ENCODE measurements around the gene ATP8A1. TPM values are rescaled to one million over a fixed set of nuclear protein-coding genes. Genes with fewer than 3 reads are reported as not detected.

Gene ATP8A1
- total and polyA plus RNA-seq, 8 donors = 21.5 to 60.9 (median 36.6) TPM

DNA sequence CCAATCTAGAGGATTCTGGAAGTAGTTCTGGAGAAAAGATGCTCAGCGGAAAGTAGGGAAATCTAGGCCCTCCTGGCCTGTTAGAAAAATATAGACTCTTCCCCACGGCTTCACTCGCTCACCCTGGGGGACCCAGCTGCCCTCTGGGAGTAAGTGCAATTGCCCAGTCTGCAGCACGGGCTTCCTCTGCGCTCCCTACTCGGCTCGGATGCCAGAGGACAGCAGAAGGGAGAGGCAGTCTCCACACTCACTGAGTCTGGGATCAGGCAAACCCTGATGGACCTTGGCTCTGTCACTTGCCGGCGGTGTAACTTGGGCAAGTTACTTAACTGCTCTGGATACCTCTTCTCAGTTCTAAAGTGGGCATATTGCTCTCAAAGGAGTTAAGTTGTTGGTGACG, 257.5 kb downstream of the ATP8A1 start:
- intact Hi-C loops (cut with DNase I) = no loop called here
- H3K4me3 ChIP-seq = peak overlapping the region in 1 of 2 donors; percentile 45
- H3K27me3 ChIP-seq = peaks cover 63 to 89% of the 10 kb centered on the region in 2 donors
- no peak for TF ChIP-seq CTCF (IDR thresholded peaks at IDR 0.05)
- ATAC-seq (peak; percentile 41), DNase-seq (no peak)
- no peaks in the 10 kb centered on the region for H3K9me3 ChIP-seq
- H3K36me3 ChIP-seq = no peaks in the 10 kb centered on the region
- H3K27ac ChIP-seq = no peak overlapping the region
- peaks cover 11 to 28% of the 10 kb centered on the region in 2 donors for H3K4me1 ChIP-seq

DNA sequence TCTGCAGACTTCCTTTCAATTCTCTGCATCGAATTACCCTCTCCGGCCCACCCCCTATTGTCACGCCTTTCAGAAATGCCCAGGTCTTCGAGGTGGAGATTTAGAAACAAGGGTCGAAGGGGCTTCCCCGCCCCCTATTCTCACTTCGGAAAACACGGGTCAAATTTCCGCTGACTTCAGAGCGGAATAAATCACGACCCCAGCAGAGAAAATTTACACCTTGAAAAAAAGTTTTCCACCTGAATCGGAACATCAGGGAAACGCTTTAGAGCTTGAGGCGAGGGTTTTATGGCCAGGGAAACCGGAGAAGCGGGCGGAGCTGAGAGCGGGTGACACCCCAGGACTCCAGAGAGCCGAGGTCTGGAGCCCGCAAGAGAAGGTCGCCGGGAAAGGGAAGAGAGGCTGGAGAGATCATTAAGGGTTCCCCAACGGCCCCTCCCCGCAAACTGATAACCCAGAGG, 258.0 kb downstream of the ATP8A1 start:
- ATAC-seq (peak; percentile 33), DNase-seq (no peak)
- H3K27me3 ChIP-seq = peaks cover 63 to 94% of the 10 kb centered on the region in 2 donors
- no peak overlapping the region for H3K27ac ChIP-seq
- no peak for TF ChIP-seq CTCF (IDR thresholded peaks at IDR 0.05)
- peaks cover 11 to 28% of the 10 kb centered on the region in 2 donors for H3K4me1 ChIP-seq
- no peaks in the 10 kb centered on the region for H3K9me3 ChIP-seq
- no peaks in the 10 kb centered on the region for H3K36me3 ChIP-seq
- peak overlapping the region; percentile 41 to 45 for H3K4me3 ChIP-seq
- intact Hi-C loops (cut with DNase I) = no loop called here

DNA sequence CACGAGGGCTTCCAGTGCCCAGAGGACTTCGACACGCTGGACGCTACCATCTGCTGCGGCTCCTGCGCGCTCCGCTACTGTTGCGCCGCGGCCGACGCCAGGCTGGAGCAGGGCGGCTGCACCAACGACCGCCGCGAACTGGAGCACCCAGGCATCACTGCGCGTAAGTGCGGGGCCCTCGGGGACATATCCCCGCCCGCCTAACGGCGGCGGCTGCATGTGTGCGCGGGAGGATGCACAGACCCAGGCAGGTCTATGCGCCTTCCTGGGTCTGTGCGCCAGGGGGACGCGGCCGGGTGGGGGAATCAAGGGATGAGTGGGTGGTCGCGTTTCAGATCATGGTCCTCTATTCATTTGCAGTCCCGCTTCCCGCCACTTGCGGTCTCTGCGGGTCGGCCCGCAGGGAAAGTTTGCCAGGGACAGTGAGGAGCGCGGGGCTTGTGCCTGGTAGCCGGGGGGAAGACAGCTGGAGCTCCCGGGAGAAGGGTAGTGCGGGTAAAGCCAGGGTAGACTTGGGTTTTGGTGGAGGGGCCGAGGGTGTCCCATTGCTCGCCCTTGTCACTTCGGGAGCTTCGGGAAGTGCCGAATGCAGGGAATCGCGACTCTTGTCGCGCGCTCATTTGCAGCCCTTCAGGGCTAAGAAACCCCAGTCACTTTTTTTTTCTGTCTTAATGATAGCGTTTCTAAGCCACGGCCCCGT, 258.6 kb downstream of the ATP8A1 start:
- ATAC-seq = peak; percentile 49
- DNase-seq = peak in 2 of 4 donors; percentile 54 to 71

DNA sequence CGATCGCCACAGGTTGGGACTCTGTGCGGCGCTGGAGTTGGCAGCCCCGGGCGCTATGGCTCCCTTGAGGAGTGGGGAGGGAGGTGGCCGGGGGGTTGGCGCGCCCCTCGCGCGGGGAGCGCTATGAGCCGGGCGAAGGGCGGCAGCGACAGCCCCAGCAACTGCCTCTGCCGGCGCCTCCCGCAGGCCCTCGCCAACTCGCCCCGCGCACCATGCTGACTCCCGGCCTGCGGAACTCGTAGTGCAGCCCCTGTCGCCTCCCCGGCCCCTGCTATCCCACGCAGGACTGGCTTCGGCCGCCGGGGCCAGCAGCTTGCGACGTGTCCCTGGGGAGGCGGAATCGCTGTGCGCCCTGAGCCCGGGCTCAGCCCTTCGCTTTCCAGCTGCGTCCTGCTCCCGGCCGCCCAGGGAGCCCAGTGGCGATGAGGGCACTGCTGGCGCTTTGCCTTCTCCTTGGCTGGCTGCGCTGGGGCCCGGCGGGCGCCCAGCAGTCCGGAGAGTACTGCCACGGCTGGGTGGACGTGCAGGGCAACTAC, 259.2 kb downstream of the ATP8A1 start:
- TF ChIP-seq CTCF (IDR thresholded peaks at IDR 0.05) = no peak
- Histone ChIP-seq H3K9me3 (no peaks in the 10 kb centered on the region), H3K4me3 (peak overlapping the region; percentile 41 to 45), H3K4me1 (peaks cover 11 to 28% of the 10 kb centered on the region in 2 donors), H3K27ac (no peak overlapping the region), H3K27me3 (peaks cover 63 to 88% of the 10 kb centered on the region in 2 donors), H3K36me3 (no peaks in the 10 kb centered on the region)
- intact Hi-C loops (cut with DNase I) = no loop called here
- peak; percentile 42 for ATAC-seq
- peak in 1 of 4 donors; percentile 80 for DNase-seq

More for the DNA sequence above, 258.6 kb downstream of the ATP8A1 start:
- H3K27me3 ChIP-seq = peaks cover 63 to 94% of the 10 kb centered on the region in 2 donors
- peak overlapping the region; percentile 41 to 45 for H3K4me3 ChIP-seq
- H3K9me3 ChIP-seq = no peaks in the 10 kb centered on the region
- no peak overlapping the region for H3K27ac ChIP-seq
- no peak for TF ChIP-seq CTCF (IDR thresholded peaks at IDR 0.05)
- intact Hi-C loops (cut with DNase I) = no loop called here
- no peaks in the 10 kb centered on the region for H3K36me3 ChIP-seq
- H3K4me1 ChIP-seq = peaks cover 11 to 28% of the 10 kb centered on the region in 2 donors
